ENCODE results near the gene SLC4A1.

The SLC4A1 gene

DNA sequence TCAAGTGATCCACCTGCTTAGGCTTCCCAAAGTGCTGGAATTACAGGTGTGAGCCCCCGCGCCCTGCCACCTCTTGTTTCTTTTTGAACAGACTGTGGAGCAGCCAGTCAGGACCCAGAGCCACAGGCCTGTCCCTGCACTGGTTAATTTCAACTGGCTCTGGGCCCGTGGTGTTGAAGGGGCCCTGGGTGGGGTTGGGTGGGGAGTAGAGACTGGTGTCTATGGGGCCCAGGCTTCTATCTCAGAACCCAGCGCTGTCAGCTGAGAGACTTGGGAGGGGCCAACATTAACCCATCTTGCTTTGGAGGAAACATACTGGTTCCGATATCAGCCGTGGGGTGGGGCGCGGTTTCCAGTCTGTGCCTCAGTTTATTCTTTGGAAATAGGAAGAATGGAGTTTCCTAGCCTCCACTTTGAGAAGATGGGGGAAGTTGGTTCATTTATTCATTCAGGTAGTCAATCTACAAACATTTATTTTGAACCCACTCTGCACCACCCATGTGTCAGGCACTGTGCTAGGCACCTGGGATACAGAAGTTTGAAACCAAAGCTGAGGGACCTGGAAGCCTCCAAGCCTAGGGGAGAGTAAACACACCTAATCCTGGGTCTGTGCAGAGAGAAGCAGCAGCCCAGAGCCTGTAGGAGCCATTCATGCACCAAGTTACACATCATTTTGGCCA is 15.5 kb upstream of the SLC4A1 start:
- no peak for DNase-seq

- no peak for DNase-seq
These were observed 14.3 kb upstream of the SLC4A1 start for GRCh38 chr17:44282264-44282663.

GRCh38 chr17:44281570-44281969 is 13.6 kb upstream of the SLC4A1 start:
- no peak for DNase-seq

- DNase-seq = no peak
These were observed 12.5 kb upstream of the SLC4A1 start for GRCh38 chr17:44280392-44280937.

DNA sequence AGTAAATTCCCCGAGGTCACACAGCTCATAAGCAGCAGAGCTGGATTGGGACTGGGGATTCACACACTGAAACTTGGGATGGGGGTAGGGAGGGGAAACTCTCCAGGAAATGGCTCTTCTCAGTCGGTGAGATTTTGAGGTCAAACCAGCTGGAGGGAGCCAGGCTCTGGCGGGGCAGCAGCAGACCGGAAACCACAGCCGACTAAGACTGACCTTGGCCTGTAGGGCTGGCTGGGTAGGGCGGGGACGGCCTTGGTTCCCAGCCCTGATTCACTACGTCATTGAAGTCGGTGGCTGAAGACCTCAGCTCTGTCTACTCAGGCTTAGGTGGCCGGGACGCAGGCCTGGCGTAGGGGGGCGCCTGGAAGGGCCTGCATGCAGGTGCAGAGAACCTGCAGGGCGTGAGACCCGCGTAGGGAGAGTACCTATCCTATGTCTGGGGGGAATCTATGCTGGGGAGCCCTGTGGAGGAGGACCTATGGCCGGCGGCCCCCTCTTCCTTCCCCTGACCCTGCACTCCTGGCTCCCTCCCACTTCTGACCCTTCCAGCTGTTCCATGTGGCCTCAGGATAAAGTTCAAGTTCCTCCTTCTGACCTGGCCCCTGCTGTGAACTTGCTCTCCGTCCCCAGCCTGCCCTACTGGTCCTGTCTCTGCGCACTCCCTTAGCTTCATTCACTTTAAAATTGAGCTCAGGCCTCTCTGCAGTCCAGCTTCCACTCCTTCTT is 11.9 kb upstream of the SLC4A1 start:
- no peak for DNase-seq

DNA sequence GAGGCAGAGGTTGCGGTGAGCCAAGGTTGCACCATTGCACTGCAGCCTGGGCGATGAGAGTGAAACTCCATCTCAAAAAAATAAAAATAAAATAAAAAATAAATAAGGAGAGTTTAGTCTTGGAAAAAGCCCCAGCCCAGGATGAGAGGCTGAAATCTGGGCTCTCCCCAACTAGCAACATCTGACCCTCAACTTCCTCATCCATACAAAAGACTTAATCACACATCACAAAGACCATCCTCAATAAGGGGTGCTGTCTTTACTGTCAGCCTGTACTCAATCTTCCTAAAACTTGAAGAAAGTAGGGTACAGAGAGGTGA is 11.4 kb upstream of the SLC4A1 start:
- DNase-seq = no peak

DNA sequence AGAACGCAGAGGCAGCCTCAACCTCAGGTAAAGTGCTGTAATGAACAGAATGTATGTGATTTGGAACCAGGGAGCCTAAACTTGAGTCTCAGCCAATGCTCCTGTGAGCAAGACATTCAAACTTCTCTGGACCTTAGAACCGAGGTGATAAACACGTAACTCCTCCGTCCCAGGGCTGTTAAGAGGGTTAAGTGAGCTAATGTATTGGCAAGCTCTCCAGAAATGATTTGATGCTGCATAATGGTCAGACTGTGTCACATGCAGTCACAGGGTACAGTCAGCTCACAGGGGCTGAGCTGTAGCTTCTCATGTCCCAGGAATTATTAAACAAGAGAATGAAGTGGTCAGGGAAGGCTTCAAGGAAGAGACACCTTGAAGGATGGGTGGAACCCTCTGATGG is 10.0 kb upstream of the SLC4A1 start:
- DNase-seq = no peak

- DNase-seq = no peak
These were observed 5.7 kb upstream of the SLC4A1 start for GRCh38 chr17:44273607-44274006.

DNA sequence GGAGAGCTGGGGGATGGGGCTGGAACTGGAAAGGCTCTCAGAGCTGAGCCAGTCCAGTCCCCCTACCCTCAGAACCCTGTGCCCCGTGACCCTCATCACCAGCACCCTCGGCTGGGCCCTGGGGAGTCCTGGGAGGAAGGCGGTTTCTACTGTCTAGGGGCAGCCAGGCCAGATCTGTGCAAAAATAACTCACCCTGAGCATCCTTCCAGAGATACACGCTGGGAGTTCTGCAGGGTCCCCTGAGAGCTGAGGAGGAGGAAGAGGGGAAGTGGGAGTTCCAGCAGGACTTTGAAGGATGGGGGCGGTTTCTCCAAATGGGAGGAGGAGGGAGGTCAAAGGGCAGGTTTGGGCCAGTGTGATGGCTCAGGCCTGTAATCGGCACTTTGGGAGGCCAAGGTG is 5.0 kb upstream of the SLC4A1 start:
- DNase-seq = no peak

DNA sequence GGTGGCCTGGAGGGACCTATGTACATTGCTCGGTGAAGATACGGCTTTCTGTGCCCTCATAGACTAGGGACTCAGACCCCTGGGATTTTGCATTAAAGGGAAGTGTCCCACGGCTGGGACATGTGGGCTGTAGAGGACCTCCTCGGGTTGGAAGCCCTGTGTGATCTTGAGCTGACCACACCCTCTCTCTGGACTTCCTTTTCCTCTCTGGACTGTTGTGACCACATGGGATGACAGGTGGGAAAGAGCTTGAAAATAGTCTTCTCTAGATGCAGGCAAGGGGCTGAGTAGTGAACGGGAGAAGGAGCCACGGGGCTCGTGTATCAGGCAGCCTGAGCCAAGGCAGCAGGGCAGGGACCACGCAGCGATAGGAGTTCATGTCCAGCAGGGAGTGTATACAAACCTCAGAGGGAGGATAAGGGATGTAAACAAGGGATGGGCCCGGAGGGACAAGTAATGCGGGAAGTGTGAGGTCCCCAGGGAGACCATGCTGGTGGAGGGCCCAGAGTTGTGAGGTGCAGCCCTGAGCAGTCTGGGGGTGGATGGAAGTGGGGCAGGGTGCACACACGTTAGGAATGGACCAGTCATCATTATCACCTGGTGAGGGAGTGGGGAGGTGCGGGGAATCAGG is 4.5 kb upstream of the SLC4A1 start:
- no peak for DNase-seq

- DNase-seq = no peak
These were observed 1.8 kb upstream of the SLC4A1 start for GRCh38 chr17:44269535-44270240.

DNA sequence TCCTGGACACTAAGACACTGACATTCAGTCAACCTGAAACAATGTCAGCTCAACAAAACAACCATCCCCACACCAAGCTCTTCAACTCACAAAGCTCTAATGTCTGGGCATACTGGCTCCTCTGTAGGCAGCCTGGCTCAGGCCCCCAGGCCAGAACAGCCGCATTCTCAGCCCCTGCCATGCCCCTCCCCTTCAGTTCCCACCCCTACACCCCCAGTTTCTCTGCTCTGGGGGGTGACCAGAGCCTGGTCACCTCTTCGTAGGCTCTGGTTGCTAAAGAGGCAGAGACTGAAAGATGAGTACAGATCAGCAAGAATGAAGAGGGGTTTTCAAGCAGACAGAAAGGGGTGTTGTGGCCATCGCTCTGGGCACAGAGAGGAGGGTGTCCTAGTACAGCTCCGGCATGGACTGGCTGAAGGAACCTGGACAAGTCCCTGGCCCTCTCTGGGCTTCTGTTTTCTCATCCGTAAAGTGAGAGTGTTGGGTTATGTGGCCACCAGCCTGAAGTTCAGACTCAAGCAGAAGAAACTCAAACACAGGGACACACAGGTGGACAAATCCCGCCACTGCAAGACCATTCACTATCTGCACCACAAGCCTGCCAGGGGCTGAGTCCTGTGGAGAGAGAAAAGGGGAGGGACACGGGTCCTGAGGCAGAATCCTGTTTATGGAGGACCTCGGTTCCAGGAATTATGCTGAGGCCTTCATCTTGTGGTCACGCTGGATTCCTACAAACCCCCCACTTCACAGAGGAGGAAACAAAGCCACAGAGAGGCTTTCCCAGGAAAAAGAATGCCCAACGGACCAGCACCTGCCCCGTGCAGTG is 987 bp upstream of the SLC4A1 start:
- no peak for DNase-seq

DNA sequence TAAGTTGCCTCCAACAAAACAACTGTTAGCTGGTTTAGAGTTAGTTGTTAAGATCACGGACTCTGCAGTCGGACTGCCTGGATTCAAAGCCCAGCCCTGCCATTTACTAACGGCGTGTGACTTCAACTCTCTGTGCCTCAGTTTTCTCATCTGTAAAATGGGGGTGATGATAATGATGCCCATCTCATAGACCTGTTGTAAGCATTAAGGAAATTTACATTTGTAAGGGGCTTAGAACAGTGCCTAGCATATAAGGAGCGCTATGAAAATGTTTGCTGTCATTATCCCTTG is 825 bp downstream of the SLC4A1 start:
- no peak for DNase-seq

- no peak for DNase-seq
These were observed 1.4 kb downstream of the SLC4A1 start for GRCh38 chr17:44266402-44267164.

GRCh38 chr17:44263345-44263902 is 4.5 kb downstream of the SLC4A1 start:
- DNase-seq = no peak

DNA sequence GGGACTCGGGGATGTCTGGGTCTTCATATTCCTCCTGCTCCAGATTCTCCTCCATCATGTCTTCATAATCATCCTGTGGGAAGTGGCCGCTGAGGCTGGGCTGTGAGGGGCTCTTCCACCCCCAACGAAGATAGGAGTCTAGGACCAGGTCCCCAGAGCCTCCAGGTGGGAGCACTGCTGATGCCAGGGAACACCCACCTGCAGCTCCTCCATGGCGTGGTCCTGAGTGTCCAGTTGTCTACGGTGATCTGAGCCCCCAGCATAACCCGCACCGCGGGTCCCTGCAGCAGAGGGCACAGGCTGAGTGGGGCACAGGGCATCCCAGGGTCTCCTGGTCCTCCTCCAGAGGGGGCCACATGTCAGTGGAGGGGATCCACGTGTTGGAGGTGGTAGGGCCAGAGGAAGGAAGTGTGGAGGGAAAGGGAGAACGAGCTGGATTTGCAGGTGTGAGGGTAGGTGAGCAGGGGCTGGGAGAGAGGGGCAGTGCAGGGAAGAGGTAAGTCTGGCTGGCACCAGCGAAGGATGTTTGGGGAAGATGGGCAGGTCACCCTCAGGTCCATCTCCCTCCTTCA is 5.2 kb downstream of the SLC4A1 start:
- DNase-seq = no peak

DNA sequence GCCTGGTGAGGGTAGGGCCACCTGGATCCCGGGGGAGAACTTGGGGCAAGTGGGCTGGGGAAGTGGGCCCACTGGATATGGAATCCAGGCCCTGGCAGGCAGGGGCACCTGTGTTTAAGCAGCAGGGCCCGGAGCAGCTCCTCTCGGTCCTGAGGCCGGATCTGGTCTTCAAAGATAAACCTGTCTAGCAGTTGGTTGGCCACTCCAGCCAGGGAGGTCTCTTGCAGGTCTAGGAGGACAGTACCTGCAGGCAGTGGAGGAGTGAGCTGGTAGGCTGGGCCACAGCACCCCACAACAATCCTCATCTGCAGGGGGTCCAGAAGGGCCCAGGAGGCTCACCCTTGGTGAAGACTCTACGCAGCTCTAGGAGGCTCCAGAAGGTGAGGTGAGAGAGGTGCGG is 7.6 kb downstream of the SLC4A1 start:
- no peak for DNase-seq

DNA sequence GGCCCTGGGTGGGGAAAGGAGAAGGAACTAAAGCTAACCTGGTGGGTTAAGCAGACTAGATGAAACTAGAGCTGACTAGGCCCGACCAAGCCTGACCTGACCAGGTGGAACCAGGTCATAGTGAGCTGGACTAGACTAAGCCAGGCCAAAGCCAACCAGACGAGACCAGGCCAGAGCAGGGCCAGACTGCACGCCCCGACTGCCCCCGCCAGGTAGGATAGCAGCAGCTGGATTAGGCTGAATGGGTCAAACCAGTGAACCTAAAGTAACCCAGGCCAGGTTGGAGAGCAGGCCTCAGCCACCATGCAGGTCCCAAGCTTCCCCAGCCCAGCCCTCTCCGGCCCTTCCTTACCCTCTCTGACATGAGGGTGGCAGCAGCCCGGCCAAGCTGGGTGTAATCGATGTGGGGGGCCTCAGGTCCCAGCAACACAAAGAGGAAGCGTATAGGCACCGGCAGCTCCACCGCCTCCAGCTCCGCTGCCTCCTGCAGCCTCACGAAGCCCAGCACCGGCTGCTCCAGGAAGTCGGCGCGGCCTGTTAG is 9.1 kb downstream of the SLC4A1 start:
- no peak for DNase-seq

- DNase-seq = no peak
These were observed 9.8 kb downstream of the SLC4A1 start for GRCh38 chr17:44257815-44258760.

DNA sequence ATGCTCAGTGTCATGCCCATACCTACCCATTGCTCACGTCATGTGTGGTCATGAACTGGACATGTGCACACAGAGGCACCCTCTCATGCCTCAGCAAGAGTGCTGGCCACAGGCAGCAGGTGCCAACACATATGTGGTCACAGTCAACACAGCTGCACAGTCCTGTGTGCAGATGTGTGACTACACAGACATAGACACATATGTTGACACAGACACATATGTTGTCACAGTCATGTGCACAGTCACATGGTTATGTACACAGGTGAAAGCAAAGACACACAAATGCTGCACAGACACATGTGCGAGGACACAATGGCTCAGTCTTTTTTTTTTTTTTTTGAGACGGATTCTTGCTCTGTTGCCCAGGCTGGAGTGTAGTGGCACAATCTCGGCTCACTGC is 11.3 kb downstream of the SLC4A1 start:
- DNase-seq = no peak

All from activated T-cell treated with anti-CD3 and anti-CD28 coated beads for 4 hours (primary cell).